CD4-positive, alpha-beta T cell treated with Interleukin-6 at 100 ng/mL for 8 hours (primary cell): ENCODE data around the gene CMC1.
"Not testable (repeated sequence)": the region's sequence is repeated elsewhere in the genome, so short reads cannot be mapped to it uniquely, and the experiment has no call there.

ENCODE experiments used
- DNase-seq: peaks from one replicate; pipeline ENCODE4 v3.0.0-alpha.2; 2020; ENCODE audit warnings: mixed read lengths, low spot score

CMC1 gene, protein sequence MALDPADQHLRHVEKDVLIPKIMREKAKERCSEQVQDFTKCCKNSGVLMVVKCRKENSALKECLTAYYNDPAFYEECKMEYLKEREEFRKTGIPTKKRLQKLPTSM

GRCh38 chr3:28241221-28242160 is at the start of gene CMC1:
TSS of gene CMC1 (plus strand) at chr3:28241619. CDS start at chr3:28241794, 175 bp downstream.
- peak; percentile 88 for DNase-seq

DNA sequence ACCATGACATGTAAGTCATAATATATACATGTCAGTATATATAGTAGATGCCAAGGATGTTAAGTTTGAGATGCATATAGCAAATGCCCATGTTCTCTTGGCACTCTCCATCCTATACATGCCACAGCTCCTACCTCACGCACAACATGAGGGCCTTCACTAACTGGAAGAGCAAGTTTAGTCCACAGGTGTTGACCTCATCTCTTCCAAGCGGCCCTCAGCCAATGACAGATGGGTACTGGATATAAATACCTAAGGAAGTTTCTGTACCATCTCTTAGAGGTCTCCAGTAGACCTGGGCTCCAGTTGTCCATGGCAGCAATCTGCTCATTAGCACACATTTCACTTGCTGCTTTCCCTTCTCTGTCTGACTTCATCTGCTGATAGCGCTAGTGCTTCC is 43.3 kb upstream of the CMC1 start:
- DNase-seq, result no peak

- DNase-seq, result no peak
Measured at GRCh38 chr3:28198974-28199373, 42.4 kb upstream of the CMC1 start.

DNA sequence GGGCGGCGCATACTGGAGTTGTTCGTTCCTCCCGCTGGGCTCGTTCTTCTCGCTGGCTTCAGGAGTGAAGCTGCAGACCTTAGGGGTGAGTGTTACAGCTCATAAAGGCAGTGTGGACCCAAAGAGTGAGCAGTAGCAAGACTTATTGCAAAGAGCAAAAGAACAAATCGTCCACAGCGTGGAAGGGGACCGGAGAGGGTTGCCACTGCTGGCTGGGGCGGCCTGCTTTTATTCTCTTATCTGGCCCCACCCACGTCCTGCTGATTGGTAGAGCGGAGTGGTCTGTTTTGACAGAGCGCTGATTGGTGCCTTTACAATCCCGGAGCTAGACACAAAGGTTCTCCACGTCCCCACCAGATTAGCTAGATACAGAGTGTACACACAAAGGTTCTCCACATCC is 41.8 kb upstream of the CMC1 start:
- not testable (repeated sequence) for DNase-seq

- not testable (repeated sequence) for DNase-seq
Measured at GRCh38 chr3:28200366-28200848, 41.0 kb upstream of the CMC1 start.

DNA sequence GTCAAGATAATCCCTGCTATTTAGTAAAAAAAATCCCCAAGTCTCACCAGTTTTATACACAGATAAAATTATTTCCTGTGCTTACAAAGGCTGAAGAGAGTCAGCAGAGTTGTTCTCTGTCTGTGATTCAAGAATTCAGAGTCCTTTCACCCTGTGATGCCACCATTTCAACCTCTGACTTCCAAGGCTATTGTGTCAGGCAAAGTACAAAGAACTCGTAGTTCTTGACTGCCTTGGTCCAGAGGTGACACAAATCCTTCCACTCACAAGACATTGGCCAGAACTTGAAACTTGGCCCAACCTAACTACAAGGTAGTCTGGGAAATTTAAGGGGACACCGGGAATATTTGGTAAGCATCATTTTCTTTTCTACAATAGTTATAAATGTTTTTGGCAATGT is 34.9 kb upstream of the CMC1 start:
- DNase-seq, result no peak

DNA sequence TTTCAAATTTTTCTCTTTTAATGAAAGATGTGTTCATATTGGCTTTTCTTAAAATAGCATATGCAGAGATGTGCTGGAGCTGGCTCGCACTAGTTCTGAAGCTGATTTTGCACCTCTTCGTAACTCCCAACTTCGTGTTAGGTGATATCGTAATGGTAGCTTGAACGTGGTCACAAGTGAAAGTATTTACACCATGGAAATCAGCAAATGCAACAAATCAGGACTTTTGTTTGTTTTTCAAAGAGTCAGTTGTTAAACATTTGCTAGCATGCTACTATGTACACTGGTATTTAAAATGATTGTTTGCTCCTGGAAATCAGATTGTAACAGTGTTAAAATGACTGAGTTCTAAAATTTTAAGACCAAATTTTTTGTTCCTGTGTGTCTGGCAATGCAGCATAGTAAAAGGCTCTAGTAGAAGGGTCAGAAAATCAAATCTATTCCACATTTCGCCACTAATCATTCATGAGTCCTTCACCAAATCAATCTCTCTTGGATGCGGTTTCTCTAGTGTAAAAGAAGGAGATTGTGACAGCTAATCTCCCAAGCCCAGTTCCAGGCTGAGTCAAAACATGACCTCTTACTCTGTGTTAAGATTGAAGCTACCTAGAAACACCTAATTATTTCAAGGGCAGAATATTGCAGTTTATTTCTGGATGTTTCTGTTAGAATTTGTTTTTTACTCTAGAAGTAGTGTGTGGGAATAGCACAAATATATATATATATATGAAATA is 34.3 kb upstream of the CMC1 start:
- no peak for DNase-seq

DNA sequence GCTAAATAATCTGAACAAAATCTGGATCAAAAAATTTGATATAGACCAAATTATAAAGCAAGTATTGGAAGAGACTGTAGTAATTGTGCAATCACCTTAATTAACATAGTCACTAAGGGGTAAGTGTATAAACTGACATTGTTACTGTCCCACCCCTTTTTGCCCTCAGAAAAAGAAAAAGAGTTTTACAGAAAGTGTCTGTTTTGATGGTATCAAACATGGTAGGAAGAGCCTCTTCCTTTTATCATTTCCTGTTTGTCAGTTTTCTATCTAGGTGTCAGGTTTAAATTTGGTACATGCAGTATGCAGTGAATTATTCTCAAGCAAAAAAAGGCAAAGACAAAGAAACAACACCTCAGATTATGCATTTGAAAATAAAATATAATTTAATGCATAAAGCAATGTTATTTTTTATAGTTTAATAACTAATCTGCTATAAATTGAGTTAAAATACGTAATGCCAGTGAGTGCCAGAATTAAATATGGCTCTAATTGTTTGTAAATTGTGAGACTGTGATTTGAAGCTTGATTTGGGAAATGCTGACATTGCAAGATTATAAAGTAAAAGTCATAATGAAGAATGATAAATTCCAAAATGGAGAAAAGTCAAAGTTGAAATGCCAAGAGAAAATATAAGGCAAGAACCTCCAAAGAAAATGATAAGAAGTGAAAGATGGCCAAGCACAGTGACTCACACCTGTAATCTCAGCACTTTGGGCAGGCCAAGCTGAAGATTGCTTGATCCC is 30.3 kb upstream of the CMC1 start:
- peak; percentile 22 for DNase-seq

DNA sequence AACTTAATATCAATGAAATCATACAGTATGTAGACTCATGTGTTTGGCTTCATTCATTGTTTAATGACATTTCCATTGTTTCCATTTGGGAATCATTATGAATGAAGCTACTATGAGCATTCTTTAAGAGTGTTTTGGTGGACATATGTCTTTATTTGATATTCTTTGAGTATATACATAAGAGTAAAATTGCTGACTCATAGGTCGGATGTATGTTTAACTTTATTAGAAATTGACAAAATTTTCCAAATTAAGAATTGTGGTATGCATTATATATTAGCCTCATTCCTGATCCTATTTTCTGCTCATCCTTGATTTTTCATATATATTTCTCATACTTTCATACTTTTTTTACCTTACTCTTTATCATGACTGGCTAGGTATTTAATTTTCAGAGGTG is 28.7 kb upstream of the CMC1 start:
- DNase-seq, result no peak

- DNase-seq, result no peak
Measured at GRCh38 chr3:28215407-28215806, 26.0 kb upstream of the CMC1 start.

- no peak for DNase-seq
Measured at GRCh38 chr3:28218071-28218916, 23.1 kb upstream of the CMC1 start.

- no peak for DNase-seq
Measured at GRCh38 chr3:28218917-28219198, 22.6 kb upstream of the CMC1 start.

DNA sequence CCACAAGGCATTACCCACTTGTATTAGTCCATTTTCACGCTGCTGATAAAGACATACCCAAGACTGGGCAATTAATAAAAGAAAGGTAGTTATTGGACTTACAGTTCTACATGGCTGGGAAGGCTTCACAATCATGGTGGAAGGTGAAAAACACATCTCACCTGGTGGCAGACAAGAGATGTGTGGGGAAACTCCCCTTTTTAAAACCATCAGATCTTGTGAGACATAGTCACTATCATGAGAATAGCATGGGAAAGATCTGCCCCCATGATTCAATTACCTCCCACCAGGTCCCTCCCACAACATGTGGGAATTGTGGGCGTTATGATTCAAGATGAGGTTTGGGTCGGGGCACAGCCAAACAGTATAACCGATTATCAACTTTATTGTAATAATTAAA is 17.0 kb upstream of the CMC1 start:
- no peak for DNase-seq

DNA sequence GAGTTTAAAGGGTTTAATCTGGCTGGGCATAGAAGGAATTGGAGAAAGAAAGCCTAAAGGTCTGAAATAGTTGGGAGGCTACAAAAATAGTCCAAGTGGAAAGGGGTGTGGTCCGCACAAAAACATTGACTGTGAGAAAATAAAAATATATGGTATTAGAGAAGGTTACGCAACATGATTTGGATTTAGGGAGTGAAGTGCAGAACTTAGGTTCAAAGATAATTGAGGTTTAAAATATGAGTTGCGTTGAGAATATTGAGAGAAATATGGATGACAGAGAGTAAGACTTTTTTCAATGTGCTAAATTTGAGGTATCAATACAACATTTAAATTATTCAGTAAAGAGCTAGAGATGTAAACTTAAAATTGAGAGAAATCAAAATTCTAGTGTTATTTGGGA is 15.4 kb upstream of the CMC1 start:
- DNase-seq, result no peak

DNA sequence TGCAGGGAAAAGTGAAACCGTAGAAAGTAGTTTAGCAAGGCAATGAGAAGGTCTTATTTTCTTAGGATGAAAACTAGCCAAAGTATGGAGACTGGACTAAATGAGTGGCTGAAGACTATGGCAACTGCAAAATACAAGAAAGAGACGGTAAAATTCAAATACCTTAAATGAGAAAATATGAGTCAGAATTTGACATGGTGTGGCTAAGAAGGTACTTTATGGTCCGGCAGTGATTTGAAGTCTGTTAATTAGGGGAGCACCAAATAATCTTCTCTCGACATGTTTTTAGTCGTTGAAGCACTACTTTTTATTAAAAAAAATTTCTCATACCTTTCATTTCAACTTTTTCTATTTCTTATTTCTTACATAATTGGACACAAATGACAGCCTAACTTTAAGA is 12.8 kb upstream of the CMC1 start:
- DNase-seq, result no peak

GRCh38 chr3:28232659-28233058 is 8.8 kb upstream of the CMC1 start:
- DNase-seq, result no peak

GRCh38 chr3:28234454-28234853 is 7.0 kb upstream of the CMC1 start:
- no peak for DNase-seq

GRCh38 chr3:28239108-28239507 is 2.3 kb upstream of the CMC1 start:
- DNase-seq, result no peak

GRCh38 chr3:28240441-28240840 is 978 bp upstream of the CMC1 start:
- no peak for DNase-seq

DNA sequence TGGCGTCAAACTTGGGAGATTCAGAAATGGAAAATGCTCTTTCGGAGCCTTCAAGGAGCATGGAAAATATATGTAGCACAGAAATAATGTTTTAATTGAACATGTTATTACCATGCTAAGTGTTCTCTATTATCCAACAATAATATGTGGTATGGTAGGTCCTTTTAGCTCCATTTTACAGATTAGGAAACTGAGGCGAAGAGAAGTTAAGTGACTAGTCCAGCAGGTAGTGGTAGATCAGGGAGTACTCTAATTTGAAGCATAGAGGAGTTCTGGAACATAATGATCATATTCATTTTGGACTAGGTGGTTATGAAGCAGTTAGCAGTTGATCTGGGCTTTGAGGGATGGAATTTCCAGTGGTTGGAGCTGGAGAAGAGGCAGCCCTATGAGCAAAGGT is 1.1 kb downstream of the CMC1 start:
- DNase-seq, result no peak

- DNase-seq, result peak; percentile 19
Measured at GRCh38 chr3:28243424-28244106, 2.1 kb downstream of the CMC1 start.
